HG03025 (cell line): Measurements from ENCODE around the gene NLGN1.

Source experiments
- ATAC-seq: cut with Tn5 transposase; IDR thresholded peaks from one replicate; pipeline ENCODE4 v1.9.1; 2021; ENCODE audit warnings: mild to moderate bottlenecking, moderate library complexity; ENCODE audit not compliant: unreplicated experiment, low FRiP score

The NLGN1 gene

GRCh38 chr3:173703771-173704170 is 306.2 kb downstream of the NLGN1 start:
- ATAC-seq, result no peak

DNA sequence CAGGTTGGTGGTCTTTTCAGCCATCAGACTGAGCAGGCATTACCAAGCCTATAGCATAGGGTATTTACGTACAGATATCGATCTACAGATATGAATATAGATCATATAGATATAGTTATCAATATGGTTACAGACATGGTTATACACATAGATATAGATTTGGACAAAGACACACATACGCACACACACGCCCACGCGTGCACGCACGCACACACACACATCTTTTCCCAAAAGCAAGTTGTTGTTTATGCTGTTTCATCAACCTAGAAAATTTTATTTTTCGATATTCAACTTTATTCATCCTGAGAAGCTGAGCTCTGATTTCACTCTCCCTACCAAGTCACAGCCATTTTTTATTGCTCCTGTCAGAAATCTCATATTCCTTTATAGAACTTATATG is 309.1 kb downstream of the NLGN1 start:
- no peak for ATAC-seq

DNA sequence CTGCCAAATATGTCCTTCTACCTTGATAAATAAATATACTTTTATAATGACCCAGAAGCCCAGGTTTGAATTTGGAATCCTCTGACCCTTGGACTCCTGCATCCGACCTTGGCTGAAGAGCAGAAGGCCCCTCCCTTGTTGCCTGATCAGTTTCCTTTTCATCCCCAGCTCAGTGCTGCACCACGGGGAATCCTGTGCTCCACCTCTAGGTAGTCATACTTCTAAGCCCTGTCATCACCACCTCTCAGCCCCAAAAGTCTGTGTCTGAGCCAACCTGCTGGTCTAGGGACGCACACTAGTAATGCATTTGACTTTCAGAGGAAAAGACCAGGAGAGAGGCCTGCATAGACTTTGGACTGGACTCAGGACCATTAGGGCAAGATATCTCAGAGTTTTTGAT is 310.6 kb downstream of the NLGN1 start:
- no peak for ATAC-seq

DNA sequence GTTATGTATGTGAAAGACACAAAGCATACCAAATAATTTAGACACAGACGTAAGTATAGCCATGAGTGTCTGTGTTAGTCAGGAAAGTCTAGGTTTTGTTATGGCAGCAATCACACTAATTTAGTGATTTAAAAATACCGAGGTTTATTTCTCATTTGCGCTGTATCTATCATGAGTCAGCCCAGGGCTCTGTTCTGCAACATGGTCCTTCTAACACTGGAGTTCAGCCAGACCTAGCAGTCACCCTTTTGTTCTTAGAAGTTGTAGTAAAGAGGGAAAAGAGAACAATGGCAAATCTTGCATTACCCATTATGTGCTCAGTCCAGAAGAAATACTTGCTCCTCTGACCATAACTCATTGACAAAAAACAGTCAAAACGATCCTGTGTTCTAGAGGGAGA is 311.5 kb downstream of the NLGN1 start:
- no peak for ATAC-seq

DNA sequence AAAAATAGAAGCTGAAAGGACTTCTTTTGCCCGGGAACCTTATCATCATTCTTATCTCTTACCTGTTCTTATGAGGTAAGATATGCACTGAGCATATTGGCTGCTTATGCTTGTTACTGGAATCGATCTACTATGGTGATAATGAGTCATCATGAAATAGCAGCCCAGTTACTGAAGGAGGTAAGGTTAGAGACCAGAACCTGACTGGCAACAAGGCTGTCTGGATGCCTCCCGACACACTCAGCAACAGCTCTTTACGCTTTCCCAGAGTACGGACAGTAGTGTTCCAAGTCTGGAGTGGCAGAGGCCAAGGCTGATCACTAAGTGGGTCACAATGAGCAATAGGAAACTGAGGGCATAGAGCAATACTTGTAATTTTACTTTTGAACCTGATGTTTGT is 314.1 kb downstream of the NLGN1 start:
- ATAC-seq, result no peak

GRCh38 chr3:173719585-173719984 is 322.0 kb downstream of the NLGN1 start:
- ATAC-seq, result no peak

DNA sequence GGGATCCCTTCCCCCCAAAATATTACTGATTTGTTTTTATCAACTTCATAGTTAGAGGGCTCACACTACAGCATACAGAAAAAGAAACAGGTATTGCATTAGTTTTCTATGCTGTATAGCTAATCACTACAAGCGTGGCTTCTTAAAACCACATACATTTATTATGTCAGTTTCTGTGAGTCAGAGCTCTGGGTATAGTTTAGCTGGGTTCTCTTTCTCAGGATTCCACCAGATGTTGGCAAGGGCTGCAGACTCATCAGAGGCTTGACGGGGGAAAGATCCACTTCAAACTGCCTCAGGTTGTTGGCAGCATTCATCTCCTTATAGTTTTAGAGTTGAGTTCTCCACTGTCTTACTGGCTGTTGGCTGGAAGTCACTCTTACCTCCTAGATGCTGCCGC is 328.0 kb downstream of the NLGN1 start:
- no peak for ATAC-seq

DNA sequence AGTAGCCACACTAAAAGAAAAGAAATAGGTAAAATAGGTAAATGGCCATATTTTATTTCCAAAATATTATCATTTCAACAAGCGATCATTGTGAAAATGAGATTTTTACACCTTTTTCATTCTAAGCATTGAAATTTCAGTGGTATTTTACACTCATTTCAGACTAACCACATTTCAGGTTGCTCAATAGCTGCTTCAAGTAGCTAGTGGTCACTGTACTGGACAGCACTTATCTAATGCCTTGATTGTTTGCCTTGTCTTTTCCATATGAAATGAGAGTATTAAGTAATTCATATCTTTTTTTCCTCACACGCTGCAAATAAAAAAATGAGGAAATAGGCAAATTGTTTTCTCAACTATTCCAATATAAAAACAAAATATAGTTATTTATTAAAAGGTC is 332.8 kb downstream of the NLGN1 start:
- ATAC-seq, result no peak

GRCh38 chr3:173732237-173732636 is 334.7 kb downstream of the NLGN1 start:
- ATAC-seq, result no peak

- ATAC-seq, result no peak
Observed at GRCh38 chr3:173733029-173733652, 335.6 kb downstream of the NLGN1 start.

- ATAC-seq, result no peak
Observed at GRCh38 chr3:173734473-173734872, 336.9 kb downstream of the NLGN1 start.

GRCh38 chr3:173734895-173735294 is 337.4 kb downstream of the NLGN1 start:
- no peak for ATAC-seq

DNA sequence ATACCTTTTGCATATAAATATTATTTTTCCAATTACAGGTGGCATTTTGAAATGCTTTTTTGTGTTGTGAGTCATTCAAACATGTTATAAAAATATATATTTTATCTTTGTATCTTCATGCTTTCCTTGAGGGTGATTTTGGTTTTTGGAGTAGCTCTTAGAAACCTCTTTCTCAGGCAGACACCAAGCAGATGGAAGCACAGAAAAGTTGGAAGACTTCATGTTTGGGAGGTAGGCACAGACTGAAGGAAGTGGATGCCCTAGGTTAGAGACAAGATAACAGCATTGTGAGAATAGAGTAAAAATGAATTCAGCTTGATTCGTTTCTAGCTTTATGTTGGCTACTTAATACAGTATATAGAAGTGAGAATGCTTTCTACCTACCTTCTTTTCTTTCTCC is 338.3 kb downstream of the NLGN1 start:
- no peak for ATAC-seq

DNA sequence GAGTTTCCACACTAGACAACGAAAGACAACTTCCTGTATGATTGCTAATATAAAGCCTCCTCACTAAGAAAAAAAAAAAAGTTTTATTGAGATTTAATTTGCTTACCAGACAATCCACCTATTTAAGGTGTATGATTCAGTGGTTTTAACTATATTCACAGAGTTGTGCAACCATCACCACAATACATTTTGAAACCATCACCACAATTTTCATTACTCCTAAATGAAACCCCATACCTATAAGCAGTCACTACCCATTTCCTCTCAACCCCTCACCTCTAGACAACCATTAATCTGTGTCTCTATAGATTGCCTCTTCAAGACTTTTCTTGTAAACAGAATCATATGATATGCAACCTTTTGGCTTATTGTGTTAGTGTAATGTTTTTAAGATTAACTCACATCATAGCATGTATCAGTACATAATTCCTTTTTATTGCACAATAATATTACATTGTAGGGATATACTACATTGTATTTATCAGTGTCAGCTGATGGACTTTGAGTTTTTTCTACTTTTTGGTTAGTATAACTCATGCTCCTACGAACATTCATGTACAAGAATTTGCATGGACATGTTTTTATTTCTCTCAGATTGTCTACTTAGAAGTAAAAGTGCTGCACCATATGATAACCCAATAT is 339.7 kb downstream of the NLGN1 start:
- no peak for ATAC-seq

DNA sequence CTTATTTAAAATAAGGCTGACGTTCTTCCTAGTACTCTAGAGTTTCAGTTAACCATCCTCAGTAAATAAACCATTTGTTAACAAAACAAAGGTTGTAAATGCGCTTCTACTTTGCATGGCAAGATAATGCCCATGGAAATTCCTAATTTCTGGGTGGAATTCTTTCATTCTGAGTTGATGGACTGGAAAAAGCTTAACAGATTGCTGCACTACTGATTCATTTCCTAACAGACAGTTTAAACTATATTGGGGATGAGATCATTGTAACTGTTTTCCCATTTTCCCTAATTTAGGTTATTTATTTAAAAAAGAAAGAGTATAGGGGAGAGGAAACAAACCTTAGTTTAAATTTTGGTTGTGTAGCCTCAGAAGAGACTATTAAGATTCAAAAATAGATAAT is 342.2 kb downstream of the NLGN1 start:
- ATAC-seq, result no peak

GRCh38 chr3:173742491-173742890 is 344.9 kb downstream of the NLGN1 start:
- ATAC-seq, result no peak

DNA sequence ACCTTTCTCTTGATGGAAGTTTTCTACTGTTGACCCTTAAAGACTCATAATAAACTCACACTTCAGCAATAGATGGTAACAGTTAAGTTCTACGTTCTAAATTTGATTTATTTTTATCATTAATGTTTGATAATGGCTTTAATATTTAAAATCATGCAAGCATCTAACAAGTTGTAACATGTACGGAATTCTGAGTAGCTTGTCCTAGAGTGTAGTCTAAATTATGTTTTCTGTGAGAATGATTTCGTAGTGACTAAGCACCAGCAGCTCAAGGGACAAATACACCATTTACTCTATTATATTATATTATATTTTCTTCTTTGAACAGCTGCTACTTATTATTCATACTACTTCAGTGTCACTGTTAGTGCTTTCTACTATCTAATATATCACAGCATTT is 345.6 kb downstream of the NLGN1 start:
- no peak for ATAC-seq

DNA sequence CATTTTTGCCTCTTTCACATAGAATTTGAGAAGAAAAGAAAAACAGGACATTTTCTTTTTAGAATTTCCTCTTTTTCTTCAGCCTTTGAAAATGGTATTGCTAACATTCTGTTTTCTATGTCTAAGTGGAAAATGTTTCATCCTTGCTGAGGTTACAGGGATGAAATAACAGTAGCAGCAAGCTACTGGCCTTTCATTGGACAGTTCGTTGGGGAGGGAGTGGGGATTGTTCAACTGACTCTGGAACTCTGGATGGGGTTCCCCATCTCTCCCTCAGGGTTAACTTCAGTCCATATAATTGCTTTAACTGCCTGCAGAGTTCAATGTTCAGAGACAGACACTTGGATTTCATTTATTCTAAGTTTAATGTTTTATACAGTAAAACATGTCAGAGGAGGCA is 346.0 kb downstream of the NLGN1 start:
- no peak for ATAC-seq

GRCh38 chr3:173744479-173744878 is 346.9 kb downstream of the NLGN1 start:
- ATAC-seq, result no peak

GRCh38 chr3:173744895-173745294 is 347.4 kb downstream of the NLGN1 start:
- ATAC-seq, result no peak

- no peak for ATAC-seq
Observed at GRCh38 chr3:173745952-173746682, 348.6 kb downstream of the NLGN1 start.

DNA sequence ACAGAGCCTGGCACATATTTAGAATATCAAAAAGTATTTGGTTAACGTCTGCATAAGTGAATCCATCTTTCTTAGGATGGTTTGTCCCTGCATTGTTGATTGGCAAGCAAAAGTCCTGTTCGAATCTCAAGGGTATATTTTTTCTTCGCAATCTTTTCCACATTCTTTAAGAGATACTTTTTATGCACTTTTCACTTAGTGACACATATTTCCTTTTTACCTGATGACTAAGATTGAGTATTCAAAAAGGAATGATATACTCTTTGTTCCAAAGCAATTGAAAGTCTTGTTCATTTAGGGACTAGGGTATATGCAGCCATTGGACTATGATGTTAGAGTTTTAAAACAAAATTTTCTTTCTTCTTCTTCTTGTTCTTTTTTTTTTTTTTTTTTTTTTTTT is 349.9 kb downstream of the NLGN1 start:
- ATAC-seq, result no peak
